Esophagus muscularis mucosa (tissue), 3 donors: ENCODE data around the gene C17orf67.

Source experiments
- CTCF ChIP-seq, 3 experiments: fragments of 200-600 bp in 2 of 3; fragments of 450-650 bp in 1 of 3; sonication (generic) in 2 of 3; IDR thresholded peaks; one replicate each; pipeline ENCODE4 v1.5.1; 2017 to 2019; ENCODE audit warnings: antibody characterized with exemption in 3 of 3, mild to moderate bottlenecking in 2 of 3, moderate library complexity in 1 of 3
- POLR2A ChIP-seq: fragments of 450-650 bp; IDR thresholded peaks from one replicate; pipeline ENCODE4 v1.6.1; 2017; ENCODE audit warnings: antibody characterized with exemption, moderate library complexity, mild to moderate bottlenecking, low read depth
- POLR2AphosphoS5 ChIP-seq, 2 donors: sonication (generic); formaldehyde crosslinking; IDR thresholded peaks; one replicate each; pipeline ENCODE4 v1.6.1; 2017; ENCODE audit warnings: antibody characterized with exemption in 2 of 2

- TF ChIP-seq POLR2A (no peak), CTCF (IDR thresholded peaks at IDR 0.05) (no peak), POLR2AphosphoS5 (IDR thresholded peaks at IDR 0.05) (no peak)
These were observed 59.1 kb downstream of the C17orf67 start for GRCh38 chr17:56774650-56775049.
